OCI-LY1 (cell line): ENCODE data around the gene MRPS31.

Experiments
- H2AFZ ChIP-seq: fragments of 200-600 bp; sonication (generic), shearing (Covaris generic); 2 replicates; pipeline ENCODE4 v1.6.0; 2014; ENCODE audit warnings: antibody characterized with exemption, mild to moderate bottlenecking, low read length
- H3F3A ChIP-seq: fragments of 200-600 bp; sonication (generic), shearing (Covaris generic); 2 replicates; pipeline ENCODE4 v1.6.0; 2014; ENCODE audit warnings: mild to moderate bottlenecking, antibody characterized with exemption, low read length, moderate library complexity; ENCODE audit not compliant: insufficient read depth
- H3K27ac ChIP-seq: fragments of 200-600 bp; sonication (generic); 2 replicates; pipeline ENCODE4 v1.5.1; 2014; ENCODE audit warnings: low read length, mixed run types, mild to moderate bottlenecking, low read depth; ENCODE audit not compliant: poor library complexity, severe bottlenecking
- H3K27me3 ChIP-seq: fragments of 200-600 bp; sonication (generic); 2 replicates; pipeline ENCODE4 v1.6.0; 2014; ENCODE audit warnings: antibody characterized with exemption, mild to moderate bottlenecking, low read length, moderate library complexity; ENCODE audit not compliant: insufficient read depth
- H3K36me3 ChIP-seq: fragments of 200-600 bp; sonication (generic); 2 replicates; pipeline ENCODE4 v1.6.1; 2014; ENCODE audit warnings: mild to moderate bottlenecking, antibody characterized with exemption, low read length, moderate library complexity, mixed read lengths; ENCODE audit not compliant: insufficient read depth
- H3K4me1 ChIP-seq: fragments of 200-600 bp; sonication (generic); 2 replicates; pipeline ENCODE4 v1.5.1; 2014; ENCODE audit warnings: mild to moderate bottlenecking, low read length, moderate library complexity; ENCODE audit not compliant: insufficient read depth, severe bottlenecking
- H3K4me2 ChIP-seq: fragments of 200-600 bp; sonication (generic), shearing (Covaris generic); 2 replicates; pipeline ENCODE4 v1.6.1; 2014; ENCODE audit warnings: low read length
- H3K4me3 ChIP-seq: fragments of 200-600 bp; sonication (generic); 2 replicates; pipeline ENCODE4 v1.5.1; 2014; ENCODE audit warnings: low read length, low read depth, mild to moderate bottlenecking, mixed read lengths; ENCODE audit not compliant: poor library complexity, severe bottlenecking
- H3K79me2 ChIP-seq: fragments of 200-600 bp; shearing (Covaris generic); 2 replicates; pipeline ENCODE4 v1.6.1; 2016; ENCODE audit warnings: mixed run types, low read length, mixed read lengths; ENCODE audit not compliant: insufficient read depth
- H3K9ac ChIP-seq: fragments of 200-600 bp; sonication (generic), shearing (Covaris generic); 2 replicates; pipeline ENCODE4 v1.6.1; 2014; ENCODE audit warnings: mild to moderate bottlenecking, low read length, mixed read lengths
- H3K9me2 ChIP-seq: fragments of 200-600 bp; sonication (generic), shearing (Covaris generic); 2 replicates; pipeline ENCODE4 v1.6.1; 2014; ENCODE audit warnings: low read depth, mild to moderate bottlenecking, low read length, mixed read lengths
- H3K9me3 ChIP-seq: fragments of 200-600 bp; shearing (Covaris generic); 2 replicates; pipeline ENCODE4 v1.6.1; 2014; ENCODE audit warnings: low read length, mixed read lengths
- H4K20me1 ChIP-seq: fragments of 200-600 bp; sonication (generic), shearing (Covaris generic); 2 replicates; pipeline ENCODE4 v1.6.0; 2016; ENCODE audit warnings: mild to moderate bottlenecking, low read length; ENCODE audit not compliant: insufficient read depth
- EZH2 ChIP-seq: fragments of 200-600 bp; sonication (generic), shearing (Covaris generic); IDR thresholded peaks from 2 replicates; pipeline ENCODE4 v1.8.0; 2017; ENCODE audit warnings: borderline replicate concordance, mixed run types, mild to moderate bottlenecking, antibody characterized with exemption, low read length, moderate library complexity, mixed read lengths
- TF ChIP-seq, protein P1 (sequence below): fragments of 200-600 bp; sonication (generic), shearing (Covaris generic); IDR thresholded peaks from 2 replicates; pipeline ENCODE4 v1.5.1; 2017; ENCODE audit warnings: mild to moderate bottlenecking, antibody characterized with exemption, low read length, moderate library complexity, mixed read lengths

Gene MRPS31

GRCh38 chr13:40682449-40683240 is 88.3 kb downstream of the MRPS31 start:
- peaks cover 41% of the 10 kb centered on the region for H3K4me1 ChIP-seq
- peak overlapping the region; percentile 47 for H3K4me2 ChIP-seq
- H3K27me3 ChIP-seq, result no peaks in the 10 kb centered on the region
- H3K9me2 ChIP-seq, result no peaks in the 10 kb centered on the region
- TF ChIP-seq EZH2, result no peak
- TF ChIP-seq, protein P1, sequence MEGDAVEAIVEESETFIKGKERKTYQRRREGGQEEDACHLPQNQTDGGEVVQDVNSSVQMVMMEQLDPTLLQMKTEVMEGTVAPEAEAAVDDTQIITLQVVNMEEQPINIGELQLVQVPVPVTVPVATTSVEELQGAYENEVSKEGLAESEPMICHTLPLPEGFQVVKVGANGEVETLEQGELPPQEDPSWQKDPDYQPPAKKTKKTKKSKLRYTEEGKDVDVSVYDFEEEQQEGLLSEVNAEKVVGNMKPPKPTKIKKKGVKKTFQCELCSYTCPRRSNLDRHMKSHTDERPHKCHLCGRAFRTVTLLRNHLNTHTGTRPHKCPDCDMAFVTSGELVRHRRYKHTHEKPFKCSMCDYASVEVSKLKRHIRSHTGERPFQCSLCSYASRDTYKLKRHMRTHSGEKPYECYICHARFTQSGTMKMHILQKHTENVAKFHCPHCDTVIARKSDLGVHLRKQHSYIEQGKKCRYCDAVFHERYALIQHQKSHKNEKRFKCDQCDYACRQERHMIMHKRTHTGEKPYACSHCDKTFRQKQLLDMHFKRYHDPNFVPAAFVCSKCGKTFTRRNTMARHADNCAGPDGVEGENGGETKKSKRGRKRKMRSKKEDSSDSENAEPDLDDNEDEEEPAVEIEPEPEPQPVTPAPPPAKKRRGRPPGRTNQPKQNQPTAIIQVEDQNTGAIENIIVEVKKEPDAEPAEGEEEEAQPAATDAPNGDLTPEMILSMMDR, result peak; percentile 73
- H3K79me2 ChIP-seq, result no peaks in the 10 kb centered on the region
- no peaks in the 10 kb centered on the region for H4K20me1 ChIP-seq
- H3K4me3 ChIP-seq, result peak overlapping the region; percentile 7
- H3F3A ChIP-seq, result 0 out of 2 replicates have a peak, but pooled peaks cover 5% of the 10 kb centered on the region
- peak overlapping the region; percentile 42 for H3K9ac ChIP-seq
- no peaks in the 10 kb centered on the region for H3K36me3 ChIP-seq
- H3K27ac ChIP-seq, result peak overlapping the region; percentile 76
- H2AFZ ChIP-seq, result peak overlapping the region; percentile 72
- no peaks in the 10 kb centered on the region for H3K9me3 ChIP-seq

GRCh38 chr13:40681341-40682146 is 89.4 kb downstream of the MRPS31 start:
- peak overlapping the region; percentile 76 for H3K27ac ChIP-seq
- H3K9me3 ChIP-seq, result no peaks in the 10 kb centered on the region
- 0 out of 2 replicates have a peak, but pooled peaks cover 4% of the 10 kb centered on the region for H3F3A ChIP-seq
- no peak overlapping the region for H3K4me3 ChIP-seq
- H2AFZ ChIP-seq, result peak overlapping the region; percentile 72
- H3K9ac ChIP-seq, result peak overlapping the region; percentile 42
- H3K36me3 ChIP-seq, result no peaks in the 10 kb centered on the region
- H3K79me2 ChIP-seq, result no peaks in the 10 kb centered on the region
- H3K4me2 ChIP-seq, result peak overlapping the region; percentile 47
- TF ChIP-seq, protein P1, result no peak
- no peak for TF ChIP-seq EZH2
- no peaks in the 10 kb centered on the region for H3K9me2 ChIP-seq
- H4K20me1 ChIP-seq, result no peaks in the 10 kb centered on the region
- no peaks in the 10 kb centered on the region for H3K27me3 ChIP-seq
- peaks cover 45% of the 10 kb centered on the region for H3K4me1 ChIP-seq

- Histone ChIP-seq H2AFZ (no peak overlapping the region), H3K27ac (peak overlapping the region; percentile 76), H3K9ac (no peak overlapping the region), H3F3A (no peaks in the 10 kb centered on the region), H3K27me3 (no peaks in the 10 kb centered on the region), H3K4me1 (peaks cover 45% of the 10 kb centered on the region), H3K9me2 (no peaks in the 10 kb centered on the region), H3K79me2 (no peaks in the 10 kb centered on the region), H3K4me3 (no peak overlapping the region), H3K4me2 (no peak overlapping the region), H3K9me3 (no peaks in the 10 kb centered on the region), H4K20me1 (no peaks in the 10 kb centered on the region), H3K36me3 (no peaks in the 10 kb centered on the region)
- no peak for TF ChIP-seq EZH2
- TF ChIP-seq, protein P1, result no peak
These were observed 90.2 kb downstream of the MRPS31 start for GRCh38 chr13:40680659-40681323.
